HG03520 (cell line): ENCODE measurements around the gene ANKRD27.
"Not testable (repeated sequence)": the region's sequence is repeated elsewhere in the genome, so short reads cannot be mapped to it uniquely, and the experiment has no call there.

ENCODE experiments used
- ATAC-seq: cut with Tn5 transposase; IDR thresholded peaks from one replicate; pipeline ENCODE4 v1.9.1; 2021; ENCODE audit warnings: mild to moderate bottlenecking, moderate library complexity; ENCODE audit not compliant: unreplicated experiment

ANKRD27 gene

DNA sequence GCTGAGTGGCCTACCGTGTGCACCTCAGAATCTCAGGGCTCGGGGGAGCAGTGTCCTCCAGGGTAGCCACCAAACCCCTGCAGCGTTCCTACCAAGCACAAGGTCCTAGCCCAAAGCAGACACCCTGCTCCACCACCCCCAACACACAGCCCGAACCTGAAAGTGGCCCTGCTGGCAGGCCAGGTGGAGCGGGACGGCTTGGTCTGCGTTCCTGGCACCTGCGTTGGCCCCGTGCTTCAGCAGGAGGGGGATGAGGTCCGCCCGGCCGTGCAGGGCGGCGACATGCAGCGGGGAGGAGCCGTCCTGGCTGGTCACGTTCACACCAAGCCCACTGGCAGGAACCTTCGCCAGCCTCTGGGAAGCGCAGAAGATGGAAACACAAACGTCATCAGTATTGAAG is 67.5 kb downstream of the ANKRD27 start:
- no peak for ATAC-seq

DNA sequence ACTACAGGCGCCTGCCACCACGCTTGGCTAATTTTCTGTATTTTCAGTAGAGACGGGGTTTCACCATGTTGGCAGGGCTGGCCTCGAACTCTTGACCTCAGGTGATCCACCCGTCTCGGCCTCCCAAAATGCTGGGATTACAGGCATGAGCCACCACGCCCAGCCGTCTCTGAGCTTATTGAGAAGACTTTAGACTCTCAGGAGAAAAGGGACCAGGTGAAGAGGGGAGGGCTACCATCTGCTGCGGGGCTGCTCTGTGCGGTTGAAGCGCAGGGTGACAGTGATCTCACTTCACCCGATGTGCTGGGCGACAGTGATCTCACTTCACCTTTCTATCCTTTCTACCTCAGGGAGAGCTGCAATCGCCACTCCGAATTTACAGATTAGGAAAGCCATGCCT is 68.7 kb downstream of the ANKRD27 start:
- ATAC-seq = no peak

DNA sequence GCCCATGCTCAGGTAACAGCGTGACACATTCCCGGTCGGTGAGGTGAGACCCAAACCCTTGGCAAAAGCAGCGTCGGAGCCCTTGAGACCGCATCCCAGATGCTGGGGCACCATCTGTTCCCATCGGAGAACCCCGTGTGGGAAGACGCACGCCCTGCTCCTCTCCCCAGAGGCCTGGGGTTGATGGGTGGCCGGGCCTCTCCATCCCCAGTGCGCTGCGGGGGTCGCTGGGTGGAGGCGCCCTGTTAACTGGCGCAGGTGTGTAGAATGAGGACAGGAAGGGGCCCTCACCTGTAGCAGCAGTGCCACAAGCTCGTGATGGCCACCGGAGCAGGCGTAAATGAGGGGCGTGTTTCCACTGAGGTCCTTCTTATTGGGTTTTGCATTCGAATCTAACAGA is 69.4 kb downstream of the ANKRD27 start:
- no peak for ATAC-seq

DNA sequence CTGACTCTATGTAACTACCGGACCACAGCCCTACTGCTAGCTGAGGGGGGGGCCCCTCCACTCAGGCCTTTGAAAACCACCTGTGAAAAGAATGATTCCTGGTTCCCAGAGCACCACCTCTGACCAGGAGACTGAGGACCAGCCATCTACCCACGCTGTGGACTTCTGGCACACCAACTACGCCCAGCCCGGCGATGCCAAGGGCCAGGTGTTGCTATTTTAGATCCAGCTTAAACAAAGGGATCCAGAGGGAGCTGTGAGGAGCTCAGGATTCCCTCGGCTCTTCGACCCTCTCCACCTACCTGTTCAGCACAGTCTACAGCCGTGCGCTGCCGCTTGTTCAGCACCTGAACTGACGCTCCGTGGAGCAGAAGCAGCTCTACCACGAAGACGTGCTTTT is 71.0 kb downstream of the ANKRD27 start:
- no peak for ATAC-seq

DNA sequence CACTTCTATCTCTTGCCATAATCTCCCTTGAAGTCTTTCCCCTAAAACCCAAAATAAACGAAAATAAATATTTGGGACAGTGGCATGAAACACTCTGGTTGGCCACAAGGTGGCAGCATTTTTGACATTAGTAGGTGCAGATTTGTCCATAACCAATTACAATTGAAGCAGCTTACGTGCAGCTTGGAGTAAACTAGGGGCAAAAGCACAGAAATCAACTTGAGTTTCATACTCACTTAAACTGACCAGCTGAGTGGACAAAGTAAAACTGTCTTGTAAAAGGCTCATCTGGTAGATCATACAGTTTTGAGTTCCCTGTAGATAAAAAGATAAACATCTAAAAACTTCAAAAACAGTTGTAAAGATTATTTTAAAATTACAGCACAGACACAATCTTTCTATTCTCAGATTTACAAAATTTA is 75.2 kb downstream of the ANKRD27 start:
- no peak for ATAC-seq

DNA sequence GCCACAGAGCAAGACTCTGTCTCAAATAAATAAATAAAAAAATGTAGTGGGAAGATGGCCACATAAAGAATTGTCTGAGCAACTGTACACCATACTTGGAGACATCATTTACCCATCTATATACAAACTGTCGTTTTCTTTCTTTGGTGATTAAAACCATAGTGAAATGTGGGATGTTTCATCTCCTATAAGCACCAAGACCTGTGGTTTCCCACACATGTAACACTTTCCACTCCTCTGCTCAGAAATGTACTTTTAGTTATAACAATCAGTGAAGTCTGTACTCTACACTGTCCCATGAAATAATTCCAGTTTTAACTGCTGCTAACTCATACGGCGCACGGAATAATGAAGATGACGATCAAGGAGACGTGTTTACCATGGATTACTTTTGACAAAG is 75.7 kb downstream of the ANKRD27 start:
- ATAC-seq = no peak

DNA sequence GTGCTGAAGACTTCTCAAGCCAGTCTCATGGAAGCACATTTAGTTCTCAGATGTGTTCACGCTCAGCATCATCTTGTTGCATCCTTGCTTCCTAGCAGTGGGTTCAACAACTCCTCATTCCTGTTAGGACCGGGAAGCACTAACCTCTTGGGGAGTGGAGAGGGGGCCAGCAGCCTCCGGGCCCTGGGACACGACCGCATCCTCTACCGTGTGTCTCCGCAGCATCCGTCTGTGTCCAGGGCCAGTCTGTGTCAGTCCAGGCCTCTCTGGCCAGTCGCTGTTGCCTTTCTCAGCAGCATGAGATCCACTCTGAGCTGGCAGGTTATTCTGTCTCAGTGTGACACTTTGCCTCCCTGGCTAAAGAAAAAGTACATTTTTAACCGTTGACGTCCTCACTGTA is 77.0 kb downstream of the ANKRD27 start:
- ATAC-seq = no peak

DNA sequence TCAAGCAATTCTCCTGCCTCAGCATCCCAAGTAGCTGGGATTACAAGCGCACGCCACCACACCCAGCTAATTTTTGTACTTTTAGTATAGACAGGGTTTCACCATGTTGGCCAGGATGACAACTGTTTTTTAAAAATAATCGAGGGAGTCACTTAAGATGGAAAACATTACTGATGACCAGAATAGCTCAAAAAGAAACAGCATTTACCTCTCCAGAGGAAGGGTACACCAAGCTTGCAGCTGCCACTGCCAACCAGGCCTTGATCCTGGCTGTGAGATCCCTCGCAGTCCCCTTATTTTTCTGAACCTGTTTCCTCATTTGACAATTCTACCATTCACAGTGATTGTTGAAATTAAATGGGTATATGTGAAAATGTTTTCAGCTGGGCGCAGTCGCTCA is 79.5 kb downstream of the ANKRD27 start:
- ATAC-seq = no peak

DNA sequence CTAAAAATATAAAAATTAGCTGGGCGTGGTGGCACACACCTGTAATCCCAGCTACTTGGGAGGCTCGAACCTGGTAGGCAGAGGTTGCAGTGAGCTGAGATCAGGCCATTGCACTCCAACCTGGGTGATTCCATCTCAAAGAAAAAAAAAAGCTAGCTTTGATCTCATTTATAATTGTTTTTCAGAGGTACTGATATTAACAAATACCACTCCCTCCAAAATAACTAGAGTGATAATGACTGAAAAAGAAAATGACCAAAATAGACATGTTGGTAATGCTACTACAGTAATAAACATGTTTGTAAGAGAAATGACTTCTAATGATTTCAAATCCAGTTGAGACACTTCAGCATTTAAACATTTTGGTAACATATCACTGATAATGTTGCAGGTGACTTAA is 81.0 kb downstream of the ANKRD27 start:
- ATAC-seq = no peak

DNA sequence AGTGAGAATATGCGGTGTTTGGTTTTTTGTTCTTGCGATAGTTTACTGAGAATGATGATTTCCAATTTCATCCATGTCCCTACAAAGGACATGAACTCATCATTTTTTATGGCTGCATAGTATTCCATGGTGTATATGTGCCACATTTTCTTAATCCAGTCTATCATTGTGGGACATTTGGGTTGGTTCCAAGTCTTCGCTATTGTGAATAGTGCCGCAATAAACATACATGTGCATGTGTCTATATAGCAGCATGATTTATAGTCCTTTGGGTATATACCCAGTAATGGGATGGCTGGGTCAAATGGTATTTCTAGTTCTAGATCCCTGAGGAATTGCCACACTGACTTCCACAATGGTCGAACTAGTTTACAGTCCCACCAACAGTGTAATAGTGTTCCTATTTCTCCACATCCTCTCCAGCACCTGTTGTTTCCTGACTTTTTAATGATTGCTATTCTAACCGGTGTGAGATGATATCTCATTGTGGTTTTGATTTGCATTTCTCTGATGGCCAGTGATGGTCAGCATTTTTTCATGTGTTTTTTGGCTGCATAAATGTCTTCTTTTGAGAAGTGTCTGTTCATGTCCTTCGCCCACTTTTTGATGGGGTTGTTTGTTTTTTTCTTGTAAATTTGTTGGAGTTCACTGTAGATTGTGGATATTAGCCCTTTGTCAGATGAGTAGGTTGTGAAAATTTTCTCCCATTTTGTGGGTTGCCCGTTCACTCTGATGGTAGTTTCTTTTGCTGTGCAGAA is 87.1 kb downstream of the ANKRD27 start:
- ATAC-seq = not testable (repeated sequence)

DNA sequence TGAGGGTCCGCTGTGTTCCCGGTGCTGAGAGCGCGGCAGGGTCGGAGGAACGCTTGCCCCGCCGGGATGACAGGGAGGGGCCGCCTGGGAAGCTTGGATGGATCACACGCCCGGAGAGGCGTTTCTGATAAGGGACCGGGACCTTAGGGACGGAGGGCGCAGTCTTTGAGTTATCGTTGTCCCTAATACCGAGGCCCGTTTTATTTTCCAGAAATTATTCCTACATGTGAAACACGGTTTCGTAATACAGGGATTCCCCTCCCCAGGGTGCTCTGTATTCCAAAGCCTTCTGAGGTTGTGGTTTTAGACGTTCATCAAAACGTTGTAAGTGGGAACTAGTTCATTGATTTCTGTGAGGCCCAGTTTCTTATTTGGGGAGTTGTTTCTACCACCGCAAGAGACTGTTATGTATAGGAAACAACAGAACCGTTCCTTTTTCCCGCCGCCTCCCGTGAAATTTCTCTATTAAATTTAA is 93.2 kb downstream of the ANKRD27 start:
- no peak for ATAC-seq

DNA sequence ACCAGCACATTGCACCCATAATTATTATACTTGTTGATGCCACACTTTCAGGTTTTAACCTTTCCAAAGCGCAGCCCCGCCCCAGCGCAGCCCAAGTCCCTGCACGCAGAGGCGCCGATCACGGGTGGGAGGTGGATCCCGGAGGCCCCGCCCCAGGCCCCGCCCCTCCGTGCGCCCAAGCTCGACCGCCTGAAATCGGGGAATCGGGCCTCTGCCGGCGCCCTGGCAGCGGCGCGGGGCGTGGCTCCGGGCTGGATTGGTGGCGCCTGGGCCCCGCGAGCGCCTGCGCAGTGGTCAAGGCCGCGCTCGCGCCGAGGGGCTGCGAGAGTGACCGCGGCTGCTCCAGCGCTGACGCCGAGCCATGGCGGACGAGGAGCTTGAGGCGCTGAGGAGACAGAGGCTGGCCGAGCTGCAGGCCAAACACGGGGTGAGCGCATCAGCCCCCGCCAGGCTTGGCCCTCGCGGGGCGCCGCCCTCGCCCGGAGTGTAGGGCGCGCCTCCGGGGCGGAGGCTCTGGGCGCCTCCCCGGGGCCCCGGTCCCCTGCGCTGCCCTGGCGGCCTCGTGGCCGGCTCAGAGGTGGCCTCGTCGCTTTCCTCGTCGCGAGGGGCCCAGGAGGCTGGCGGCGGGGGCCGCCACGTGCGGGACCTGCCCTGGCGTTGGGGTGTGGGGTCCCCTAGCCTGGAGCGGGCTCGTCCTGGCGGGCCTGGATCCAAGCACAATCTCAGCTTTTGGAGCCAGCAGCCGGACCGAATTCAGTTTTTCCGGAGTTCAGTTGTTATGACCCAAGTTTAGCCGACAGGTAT is 93.9 kb downstream of the ANKRD27 start, which contains the start of gene PDCD5:
Gene PDCD5 (plus strand): TSS at position 290 of the 804 bp plus-strand sequence. CDS start 72 bp downstream, at position 362.
- ATAC-seq = peak; percentile 82

DNA sequence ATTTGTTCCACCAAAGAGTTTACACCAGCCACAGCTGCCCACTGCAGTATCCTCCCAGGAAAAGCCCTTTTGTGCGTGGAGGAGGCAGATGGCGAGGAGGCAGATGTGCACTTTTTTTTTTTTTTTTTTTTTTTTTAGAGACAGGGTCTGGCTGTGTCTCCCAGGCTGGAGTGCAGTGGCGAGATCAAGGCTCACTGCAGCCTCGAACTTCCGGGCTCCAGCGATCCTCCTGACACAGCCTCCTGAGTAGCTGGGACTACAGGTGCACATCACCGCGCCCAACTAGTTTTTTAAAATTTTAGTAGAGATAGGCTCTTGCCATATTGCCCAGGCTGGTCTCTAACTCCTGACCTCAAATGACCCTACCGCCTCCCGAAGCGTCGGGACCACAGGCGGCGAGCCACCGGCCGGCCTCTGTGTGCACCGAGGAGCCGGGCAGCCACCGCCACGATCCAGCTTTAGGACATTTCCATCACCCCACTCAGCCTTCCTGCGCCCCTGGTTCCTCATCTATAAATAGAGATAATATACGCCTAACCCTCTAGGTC is 94.6 kb downstream of the ANKRD27 start:
- ATAC-seq = peak; percentile 23

DNA sequence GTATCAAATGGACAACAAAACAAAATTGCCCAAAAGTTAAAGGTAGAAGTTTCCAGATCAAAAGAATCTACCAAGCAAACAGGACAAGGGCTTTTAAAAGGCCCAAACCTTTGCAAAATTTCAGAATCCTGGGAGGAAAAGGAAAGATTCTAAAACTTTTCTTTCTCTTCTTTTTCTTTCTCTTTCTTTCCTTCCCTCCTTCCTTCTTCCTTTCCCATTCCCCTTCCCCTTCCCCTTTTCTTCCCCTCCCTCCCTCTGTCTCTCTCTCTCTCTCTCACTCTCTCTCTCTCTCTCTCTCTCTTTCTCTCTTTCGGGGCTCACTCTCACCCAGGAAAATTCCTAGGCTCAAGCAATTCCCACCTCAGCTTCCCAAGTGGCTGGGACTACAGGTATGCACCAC is 98.2 kb downstream of the ANKRD27 start:
- ATAC-seq = no peak

DNA sequence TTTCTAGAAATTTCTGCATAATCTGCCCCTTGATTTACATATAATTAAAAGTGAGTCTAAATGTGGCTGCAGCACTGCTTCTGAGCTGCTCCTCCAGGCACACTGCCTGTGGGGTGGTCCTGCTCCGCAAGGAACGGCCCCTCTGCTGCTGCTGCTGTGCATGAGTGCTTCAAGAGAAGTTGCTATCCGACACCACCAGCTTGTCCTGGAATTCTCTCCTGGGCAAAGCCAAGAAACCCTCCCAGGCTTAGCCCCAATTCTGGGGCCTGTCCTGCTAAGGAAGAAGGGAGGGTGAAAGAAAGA is 101.5 kb downstream of the ANKRD27 start:
- no peak for ATAC-seq

DNA sequence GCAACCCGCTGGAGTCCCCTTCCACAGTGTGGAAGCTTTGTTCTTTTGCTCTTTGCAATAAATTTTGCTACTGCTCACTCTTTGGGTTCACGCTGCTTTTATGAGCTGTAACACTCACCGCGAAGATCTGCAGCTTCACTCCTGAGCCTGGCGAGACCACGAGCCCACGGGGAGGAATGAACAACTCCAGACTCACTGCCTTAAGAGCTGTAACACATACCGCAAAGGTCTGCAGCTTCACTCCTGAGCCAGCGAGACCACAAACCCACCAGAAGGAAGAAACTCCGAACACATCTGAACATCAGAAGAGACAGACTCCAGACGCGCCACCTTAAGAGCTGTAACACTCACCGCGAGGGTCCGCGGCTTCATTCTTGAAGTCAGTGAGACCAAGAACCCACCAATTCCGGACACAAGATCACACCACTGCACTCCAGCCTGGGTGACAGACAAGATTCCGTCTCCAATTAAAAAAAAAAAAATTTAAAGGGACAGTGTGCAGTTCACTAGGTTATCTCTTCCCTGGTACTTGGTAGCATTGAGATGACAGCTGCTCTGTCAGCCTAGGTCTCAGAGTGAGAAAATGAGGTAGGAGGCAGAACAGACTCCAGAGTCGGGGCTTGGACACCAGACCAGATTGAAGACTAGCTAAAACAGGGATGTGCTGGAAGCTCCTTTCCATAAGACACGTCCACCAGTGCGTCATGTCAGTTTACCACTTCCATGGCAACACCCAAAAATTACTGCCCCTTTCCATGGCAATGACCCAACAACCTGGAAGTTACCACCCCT is 102.1 kb downstream of the ANKRD27 start:
- ATAC-seq = not testable (repeated sequence)

DNA sequence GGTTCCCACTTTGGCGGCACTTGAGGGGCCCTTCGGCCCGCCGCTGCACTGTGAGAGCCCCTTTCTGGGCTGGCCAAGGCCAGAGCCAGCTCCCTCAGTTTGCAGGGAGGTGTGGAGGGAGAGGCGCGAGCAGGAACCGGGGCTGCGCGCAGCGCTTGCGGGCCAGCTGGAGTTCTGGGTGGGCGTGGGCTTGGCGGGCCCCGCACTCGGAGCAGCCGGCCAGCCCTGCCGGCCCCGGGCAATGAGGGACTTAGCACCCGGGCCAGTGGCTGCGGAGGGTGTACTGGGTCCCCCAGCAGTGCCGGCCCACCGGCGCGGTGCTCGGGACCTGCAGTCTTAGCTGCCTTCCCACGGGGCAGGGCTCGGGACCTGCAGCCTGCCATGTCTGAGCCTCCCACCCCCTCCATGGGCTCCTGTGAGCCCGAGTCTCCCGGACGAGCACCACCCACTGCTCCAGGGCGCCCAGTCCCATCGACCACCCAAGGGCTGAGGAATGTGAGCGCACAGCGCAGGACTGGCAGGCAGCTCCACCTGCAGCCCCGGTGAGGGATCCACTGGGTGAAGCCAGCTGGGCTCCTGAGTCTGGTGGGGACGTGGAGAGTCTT is 103.4 kb downstream of the ANKRD27 start:
- not testable (repeated sequence) for ATAC-seq

DNA sequence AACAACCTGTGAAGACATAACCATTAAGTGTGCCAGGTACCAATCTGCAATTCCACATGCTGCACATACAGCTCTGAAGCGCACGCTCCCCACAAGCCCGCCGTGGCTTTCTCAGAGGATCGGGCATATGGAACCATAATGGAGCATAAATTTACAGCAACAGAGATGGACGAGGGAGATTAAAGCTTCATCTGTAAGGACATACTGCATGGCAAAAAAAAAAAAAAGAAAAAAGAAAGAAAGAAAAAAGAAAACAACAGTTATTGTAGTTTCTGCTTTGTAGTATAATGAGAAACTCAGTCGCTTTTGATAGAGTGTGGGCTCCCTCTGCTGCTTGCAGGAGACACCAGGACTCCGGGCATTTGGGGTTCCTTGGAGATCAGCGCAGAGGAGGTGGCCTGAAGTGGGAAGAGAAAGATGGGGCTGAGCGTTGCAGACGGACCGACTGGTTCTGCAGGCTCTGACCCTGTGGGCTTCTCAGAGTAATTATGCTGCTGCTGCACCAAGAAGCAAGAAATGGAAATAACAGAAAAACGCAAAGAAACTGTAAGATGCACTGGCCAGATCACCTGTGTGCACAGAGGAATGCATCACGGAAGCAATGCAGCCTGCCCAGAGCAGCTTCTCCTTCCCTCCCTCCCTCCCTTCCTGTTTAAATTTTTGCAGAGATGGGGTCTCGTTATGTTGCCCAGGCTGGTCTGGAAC is 104.7 kb downstream of the ANKRD27 start:
- no peak for ATAC-seq

DNA sequence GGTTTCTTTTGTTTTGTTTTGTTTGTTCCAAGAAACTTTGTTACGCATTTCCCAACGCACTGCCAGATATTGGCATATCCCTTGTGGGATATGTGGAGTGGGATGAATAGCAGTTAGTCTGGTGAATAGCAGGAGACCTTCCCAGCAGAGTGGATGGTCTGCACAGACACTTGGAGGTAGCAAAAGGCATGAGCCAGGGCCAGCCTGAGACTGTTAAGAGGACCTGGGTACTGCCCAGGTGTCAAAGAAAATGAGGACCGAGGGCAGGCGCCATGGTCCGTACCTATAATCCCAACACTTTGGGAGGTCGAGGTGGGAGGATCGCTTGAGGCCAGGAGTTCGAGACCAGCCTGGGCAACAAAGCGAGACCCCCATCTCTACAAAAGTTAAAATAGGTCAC is 107.5 kb downstream of the ANKRD27 start:
- ATAC-seq = no peak

DNA sequence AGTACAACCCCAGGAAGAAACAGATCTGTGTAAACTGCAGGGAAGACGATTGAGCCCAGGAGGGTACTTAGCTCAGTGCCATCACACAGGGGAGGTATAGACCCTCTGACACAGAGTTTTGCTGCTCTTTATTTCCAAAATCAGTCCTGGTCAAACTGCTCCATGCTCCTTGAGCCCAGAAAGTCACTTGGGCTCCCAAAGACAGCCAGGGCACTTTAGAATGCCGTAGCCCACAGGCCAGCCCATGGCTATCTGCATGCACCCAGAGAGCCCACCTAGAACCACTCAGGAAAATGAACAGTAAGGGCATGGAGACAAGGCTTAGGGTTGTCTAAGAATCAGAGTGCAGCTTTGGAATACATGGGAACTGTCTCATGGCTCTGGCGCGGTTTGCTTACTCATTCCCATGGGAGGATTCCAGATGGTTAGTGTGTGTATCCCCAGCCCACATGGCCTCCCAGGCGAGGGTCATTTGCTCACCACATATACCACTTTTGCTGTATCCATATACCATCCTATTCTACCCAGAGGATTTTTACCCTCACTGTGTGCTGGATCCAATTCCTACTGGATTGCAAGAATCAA is 108.6 kb downstream of the ANKRD27 start:
- no peak for ATAC-seq
